LoVo (cell line): ENCODE measurements around the gene BRWD1.

Experiments
- DNase-seq: peaks from one replicate; pipeline ENCODE4 v3.0.0-alpha.2; 2016; ENCODE audit warnings: low spot score

BRWD1 gene

GRCh38 chr21:39197448-39198233, 115.8 kb downstream of the BRWD1 start:
- DNase-seq: no peak

- no peak for DNase-seq
Observed at GRCh38 chr21:39196838-39197237, 116.6 kb downstream of the BRWD1 start.

- DNase-seq: no peak
Observed at GRCh38 chr21:39196310-39196709, 117.1 kb downstream of the BRWD1 start.

GRCh38 chr21:39193380-39193779, 120.1 kb downstream of the BRWD1 start:
- DNase-seq: no peak

GRCh38 chr21:39189857-39190604, 123.4 kb downstream of the BRWD1 start:
- no peak for DNase-seq

GRCh38 chr21:39188521-39189139, 124.8 kb downstream of the BRWD1 start:
- DNase-seq: no peak

- DNase-seq: no peak
Observed at GRCh38 chr21:39187141-39187540, 126.3 kb downstream of the BRWD1 start.

GRCh38 chr21:39186676-39187075, 126.8 kb downstream of the BRWD1 start:
- DNase-seq: no peak

GRCh38 chr21:39185157-39185556, 128.3 kb downstream of the BRWD1 start:
- no peak for DNase-seq

- DNase-seq: no peak
Observed at GRCh38 chr21:39184050-39184980, 129.1 kb downstream of the BRWD1 start.

- DNase-seq: peak; percentile 98
Observed at GRCh38 chr21:39183272-39184049, 130.0 kb downstream of the BRWD1 start, which contains the start of gene PSMG1. TSS of gene PSMG1 (minus strand) at chr21:39183451. CDS start at chr21:39183385, 66 bp downstream.

GRCh38 chr21:39182484-39183271, 130.8 kb downstream of the BRWD1 start:
- no peak for DNase-seq

- no peak for DNase-seq
Observed at GRCh38 chr21:39182016-39182415, 131.4 kb downstream of the BRWD1 start.

- DNase-seq: no peak
Observed at GRCh38 chr21:39181205-39181818, 132.1 kb downstream of the BRWD1 start.

GRCh38 chr21:39180429-39181019, 132.9 kb downstream of the BRWD1 start:
- DNase-seq: no peak

- DNase-seq: no peak
Observed at GRCh38 chr21:39178421-39178820, 135.0 kb downstream of the BRWD1 start.

GRCh38 chr21:39176271-39176709, 137.1 kb downstream of the BRWD1 start:
- DNase-seq: no peak

GRCh38 chr21:39175665-39176064, 137.8 kb downstream of the BRWD1 start:
- no peak for DNase-seq

- DNase-seq: no peak
Observed at GRCh38 chr21:39175154-39175553, 138.3 kb downstream of the BRWD1 start.
